GM12864 (cell line): Measurements from ENCODE around the gene PHETA2.

Experiments
- DNase-seq: peaks from one replicate; pipeline ENCODE4 v3.0.0-alpha.2; 2011; ENCODE audit warnings: low read depth
- H3K4me3 ChIP-seq: 2 replicates; pipeline ENCODE4 v1.5.1; 2011; ENCODE audit warnings: mild to moderate bottlenecking, low read depth, low read length, control low read depth
- TF ChIP-seq, protein P1 (sequence below): IDR thresholded peaks from 2 replicates; pipeline ENCODE4 v1.5.1; 2011; ENCODE audit warnings: low read depth, mild to moderate bottlenecking, moderate library complexity, low read length, control low read depth, inconsistent platforms; ENCODE audit errors: missing control alignments

Gene PHETA2, protein sequence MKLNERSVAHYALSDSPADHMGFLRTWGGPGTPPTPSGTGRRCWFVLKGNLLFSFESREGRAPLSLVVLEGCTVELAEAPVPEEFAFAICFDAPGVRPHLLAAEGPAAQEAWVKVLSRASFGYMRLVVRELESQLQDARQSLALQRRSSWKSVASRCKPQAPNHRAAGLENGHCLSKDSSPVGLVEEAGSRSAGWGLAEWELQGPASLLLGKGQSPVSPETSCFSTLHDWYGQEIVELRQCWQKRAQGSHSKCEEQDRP

DNA sequence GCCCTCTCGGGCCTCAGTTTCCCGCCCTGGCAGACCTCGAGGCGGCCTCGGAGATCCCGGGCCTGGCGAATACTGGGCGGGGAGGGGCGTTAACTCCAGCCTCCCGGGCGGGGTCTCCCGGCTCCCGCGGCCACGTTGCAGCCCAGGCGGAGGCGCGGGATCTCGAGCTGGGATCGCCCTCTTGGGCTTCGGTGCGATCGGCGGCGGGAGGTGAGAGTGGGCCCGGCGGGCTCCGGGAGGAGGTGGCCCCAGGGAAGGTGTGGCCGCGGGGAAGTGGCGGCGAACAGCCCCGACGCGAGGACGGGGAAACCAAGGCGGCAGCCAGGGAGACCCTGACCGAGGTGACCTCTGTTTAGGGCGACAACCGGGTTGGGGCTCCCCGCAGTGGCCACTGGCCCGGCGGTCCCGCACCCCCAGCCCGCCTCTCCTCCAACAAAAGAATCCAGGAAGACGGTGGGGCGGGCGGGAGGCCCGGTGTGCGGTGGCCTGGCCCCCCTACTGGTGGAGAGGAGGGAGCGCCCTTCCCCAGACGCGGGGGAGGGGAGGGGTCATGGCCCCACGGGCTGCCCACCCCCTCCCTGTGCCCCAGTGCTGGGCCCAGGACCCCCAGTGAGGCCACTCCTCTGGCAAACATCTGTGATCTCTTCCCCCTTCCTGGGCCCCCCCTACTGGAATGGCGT, at the start of gene PHETA2:
Gene PHETA2 (plus strand): TSS at position 117 of the 680 bp plus-strand sequence. CDS start 3,046 bp downstream, outside the sequence.
- peak within 1 kb of the TSS; percentile 61 for H3K4me3 ChIP-seq
- no peak for DNase-seq
- TF ChIP-seq, protein P1, sequence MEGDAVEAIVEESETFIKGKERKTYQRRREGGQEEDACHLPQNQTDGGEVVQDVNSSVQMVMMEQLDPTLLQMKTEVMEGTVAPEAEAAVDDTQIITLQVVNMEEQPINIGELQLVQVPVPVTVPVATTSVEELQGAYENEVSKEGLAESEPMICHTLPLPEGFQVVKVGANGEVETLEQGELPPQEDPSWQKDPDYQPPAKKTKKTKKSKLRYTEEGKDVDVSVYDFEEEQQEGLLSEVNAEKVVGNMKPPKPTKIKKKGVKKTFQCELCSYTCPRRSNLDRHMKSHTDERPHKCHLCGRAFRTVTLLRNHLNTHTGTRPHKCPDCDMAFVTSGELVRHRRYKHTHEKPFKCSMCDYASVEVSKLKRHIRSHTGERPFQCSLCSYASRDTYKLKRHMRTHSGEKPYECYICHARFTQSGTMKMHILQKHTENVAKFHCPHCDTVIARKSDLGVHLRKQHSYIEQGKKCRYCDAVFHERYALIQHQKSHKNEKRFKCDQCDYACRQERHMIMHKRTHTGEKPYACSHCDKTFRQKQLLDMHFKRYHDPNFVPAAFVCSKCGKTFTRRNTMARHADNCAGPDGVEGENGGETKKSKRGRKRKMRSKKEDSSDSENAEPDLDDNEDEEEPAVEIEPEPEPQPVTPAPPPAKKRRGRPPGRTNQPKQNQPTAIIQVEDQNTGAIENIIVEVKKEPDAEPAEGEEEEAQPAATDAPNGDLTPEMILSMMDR, result peak; percentile 61

DNA sequence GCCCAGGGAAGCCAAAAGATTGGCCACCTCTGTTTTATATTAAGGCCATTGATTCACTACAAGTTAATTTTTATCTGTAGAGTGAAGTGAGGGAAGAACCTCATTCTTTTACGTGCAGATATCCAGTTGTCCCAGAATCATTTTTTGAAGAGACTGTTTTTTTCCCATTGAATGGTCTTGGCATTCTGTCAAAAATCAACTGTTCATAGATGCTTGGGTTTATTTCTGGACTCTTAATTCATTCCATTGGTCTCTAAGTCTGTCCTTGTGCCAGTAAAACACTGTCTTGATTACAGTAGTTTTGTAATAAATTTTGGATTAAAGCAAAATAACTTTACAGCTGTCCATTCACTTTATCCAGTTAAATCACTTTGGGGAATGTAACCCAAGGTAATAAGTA, 48.6 kb upstream of the PHETA2 start:
- TF ChIP-seq, protein P1, result no peak
- no peak for DNase-seq
- no peak overlapping the region for H3K4me3 ChIP-seq

DNA sequence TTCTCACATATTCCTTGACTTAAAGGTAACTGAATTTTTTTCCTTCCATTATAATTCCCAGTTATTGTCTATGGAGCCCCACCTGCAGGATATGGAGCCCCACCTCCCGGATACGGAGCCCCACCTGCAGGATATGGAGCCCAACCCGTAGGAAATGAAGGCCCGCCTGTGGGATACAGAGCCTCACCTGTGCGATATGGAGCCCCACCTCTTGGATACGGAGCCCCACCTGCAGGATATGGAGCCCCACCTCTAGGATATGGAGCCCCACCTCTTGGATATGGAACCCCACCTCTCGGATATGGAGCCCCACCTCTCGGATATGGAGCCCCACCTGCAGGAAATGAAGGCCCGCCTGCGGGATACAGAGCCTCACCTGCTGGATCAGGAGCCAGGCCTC, 47.3 kb upstream of the PHETA2 start:
- DNase-seq, result no peak
- TF ChIP-seq, protein P1, result no peak
- no peak overlapping the region for H3K4me3 ChIP-seq

DNA sequence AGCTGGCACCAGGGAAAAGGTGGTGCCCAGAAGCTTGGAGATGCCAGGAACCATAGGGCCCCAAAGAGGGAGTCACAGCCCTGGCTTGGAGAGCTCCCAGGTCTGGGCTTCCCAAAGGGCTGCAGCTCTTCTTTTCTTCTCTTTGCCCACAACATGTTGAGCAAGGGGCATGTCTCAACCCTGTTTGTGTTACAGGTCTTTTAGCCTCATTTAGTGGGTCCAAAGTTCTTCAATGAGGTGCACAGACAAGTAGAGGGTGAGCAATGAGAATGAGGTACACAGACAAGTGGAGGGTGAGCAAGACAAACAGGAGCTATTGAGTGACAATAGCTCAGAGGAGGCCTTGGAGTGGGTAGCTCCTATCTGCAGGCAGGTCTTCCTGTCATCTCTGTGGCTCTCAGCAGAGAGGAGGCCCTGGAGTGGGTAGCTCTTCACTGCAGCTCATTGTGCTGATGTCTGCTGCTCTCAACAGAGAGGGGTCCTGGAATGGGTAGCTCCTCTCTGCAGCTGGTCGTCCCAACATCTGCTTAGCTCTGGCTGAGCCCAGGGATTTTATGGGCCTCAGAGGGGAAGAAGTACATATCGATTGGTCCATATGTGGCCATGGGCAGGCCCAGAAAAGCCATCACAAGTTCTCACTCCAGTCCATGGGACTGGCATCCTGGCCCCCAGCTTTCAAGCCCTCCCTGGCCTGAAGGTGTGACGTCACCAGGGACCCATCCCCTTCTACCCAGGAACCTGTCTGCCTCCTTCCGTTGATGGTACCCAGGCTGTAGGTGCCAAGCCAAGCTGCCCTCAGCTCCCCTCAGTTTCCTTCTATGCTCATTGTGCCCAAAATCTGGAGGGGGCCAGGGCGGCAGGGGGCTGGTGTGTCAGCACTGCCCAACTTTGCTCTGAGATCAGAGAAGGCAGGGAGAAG, 40.5 kb upstream of the PHETA2 start:
- TF ChIP-seq, protein P1, result no peak
- no peak for DNase-seq
- H3K4me3 ChIP-seq, result no peak overlapping the region

DNA sequence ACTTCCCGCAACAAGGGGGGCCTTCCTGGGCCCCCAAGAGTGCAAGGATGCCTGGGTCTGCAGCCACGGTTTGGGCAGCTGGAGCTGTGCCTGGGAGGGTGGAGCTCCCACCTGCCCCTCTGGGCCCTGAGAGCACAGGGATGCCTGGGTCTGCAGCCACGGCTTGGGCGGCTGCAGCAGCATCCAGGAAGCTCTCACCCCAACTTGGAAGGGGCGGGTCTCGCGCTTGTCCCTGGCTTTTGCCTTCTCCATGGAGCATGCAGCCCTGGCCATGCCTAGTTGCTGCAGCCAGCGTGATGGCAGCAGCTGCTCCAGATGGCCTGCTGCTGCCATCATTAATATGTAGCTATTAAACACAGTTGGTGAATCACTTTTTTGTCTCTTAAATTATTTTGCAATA, 38.8 kb upstream of the PHETA2 start:
- TF ChIP-seq, protein P1, result no peak
- no peak overlapping the region for H3K4me3 ChIP-seq
- no peak for DNase-seq

DNA sequence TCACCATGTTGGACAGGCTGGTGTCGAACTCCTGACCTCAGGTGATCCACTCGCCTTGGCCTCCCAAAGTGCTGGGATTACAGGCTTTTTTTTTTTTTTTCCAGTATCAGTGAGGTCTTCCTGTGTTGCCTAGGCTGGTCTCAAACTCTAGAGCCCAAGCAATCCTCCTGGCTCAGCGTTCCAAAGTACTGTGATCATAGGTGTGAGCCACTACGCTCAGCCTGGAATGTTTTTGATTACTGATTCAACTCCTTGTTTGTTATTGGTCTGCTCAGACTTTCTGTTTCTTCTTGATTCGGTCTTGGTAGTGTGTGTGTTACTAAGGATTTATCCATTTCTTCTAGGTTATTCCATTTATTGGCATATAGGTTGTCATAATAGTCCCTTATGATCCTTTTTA, 34.8 kb upstream of the PHETA2 start:
- TF ChIP-seq, protein P1, result no peak
- DNase-seq, result no peak
- H3K4me3 ChIP-seq, result no peak overlapping the region
